OCI-LY7 (cell line): Measurements from ENCODE around the gene TNPO2. TPM values are rescaled to one million over a fixed set of nuclear protein-coding genes. Genes with fewer than 3 reads are reported as not detected.

Experiments
- BruUV-seq: library from RNA; stranded (reverse); fragments of 400-500 nt; replicated peaks from 2 replicates; lab custom pipeline; 2021; lab: Mats Ljungman, UMichigan
- CTCF ChIA-PET: fragments of 300-600 bp; sonication (Branson Sonifier 250); formaldehyde crosslinking; loops from one replicate; lab custom pipeline; 2022; ENCODE audit warnings: antibody characterized with exemption; ENCODE audit not compliant: unreplicated experiment; lab: Charles Lee
- POLR2A ChIA-PET: fragments of 300-600 bp; sonication (Branson Sonifier 250); formaldehyde crosslinking; loops from one replicate; lab custom pipeline; 2022; ENCODE audit warnings: antibody characterized with exemption; lab: Charles Lee
- DNase-seq: peaks from one replicate; pipeline ENCODE4 v3.0.0-alpha.2; 2015; ENCODE audit warnings: low spot score
- H2AFZ ChIP-seq: fragments of 200-600 bp; sonication (generic), shearing (Covaris generic); 2 replicates; pipeline ENCODE4 v1.6.1; 2014; ENCODE audit warnings: mild to moderate bottlenecking, antibody characterized with exemption, low read length, moderate library complexity
- H3K27ac ChIP-seq: fragments of 200-600 bp; sonication (generic); 2 replicates; pipeline ENCODE4 v1.5.1; 2014; ENCODE audit warnings: mixed run types, low read depth, mild to moderate bottlenecking, moderate library complexity, low read length, inconsistent platforms; ENCODE audit not compliant: poor library complexity, severe bottlenecking
- H3K36me3 ChIP-seq: fragments of 200-600 bp; sonication (generic); 2 replicates; pipeline ENCODE4 v1.6.1; 2014; ENCODE audit warnings: mild to moderate bottlenecking, antibody characterized with exemption, low read length, moderate library complexity, mixed read lengths; ENCODE audit not compliant: insufficient read depth
- H3K4me1 ChIP-seq: fragments of 200-600 bp; sonication (generic); 2 replicates; pipeline ENCODE4 v1.5.1; 2014; ENCODE audit warnings: mild to moderate bottlenecking, low read length; ENCODE audit not compliant: insufficient read depth, poor library complexity, severe bottlenecking
- H3K4me2 ChIP-seq: fragments of 200-600 bp; sonication (generic); 2 replicates; pipeline ENCODE4 v1.6.1; 2014; ENCODE audit warnings: mild to moderate bottlenecking, low read length
- H3K4me3 ChIP-seq: fragments of 200-600 bp; sonication (generic); 2 replicates; pipeline ENCODE4 v1.5.1; 2014; ENCODE audit warnings: mild to moderate bottlenecking, low read depth, low read length; ENCODE audit not compliant: poor library complexity, severe bottlenecking
- H3K79me2 ChIP-seq: fragments of 200-600 bp; sonication (generic); 2 replicates; pipeline ENCODE4 v1.6.1; 2016; ENCODE audit warnings: low read depth, mild to moderate bottlenecking, low read length, moderate library complexity, mixed read lengths; ENCODE audit not compliant: insufficient read depth
- H3K9me2 ChIP-seq: fragments of 200-600 bp; sonication (generic); 2 replicates; pipeline ENCODE4 v1.6.1; 2016; ENCODE audit warnings: mild to moderate bottlenecking, low read length, mixed read lengths; ENCODE audit not compliant: insufficient read depth
- H3K9me3 ChIP-seq: fragments of 200-600 bp; sonication (generic); 2 replicates; pipeline ENCODE4 v1.6.1; 2014; ENCODE audit warnings: mild to moderate bottlenecking, mixed run types, low read length, mixed read lengths
- H4K20me1 ChIP-seq: fragments of 200-600 bp; sonication (generic); 2 replicates; pipeline ENCODE4 v1.6.1; 2014; ENCODE audit warnings: mild to moderate bottlenecking, antibody characterized with exemption, low read length, moderate library complexity, mixed read lengths; ENCODE audit not compliant: insufficient read depth
- CTCF ChIP-seq: fragments of 200-600 bp; sonication (generic); conservative IDR thresholded peaks from 2 replicates; pipeline ENCODE4 v1.5.1; 2014; ENCODE audit warnings: mild to moderate bottlenecking, antibody characterized with exemption, low read length, moderate library complexity, mixed read lengths
- EZH2phosphoT487 ChIP-seq: fragments of 200-600 bp; sonication (generic); IDR thresholded peaks from 2 replicates; pipeline ENCODE4 v1.6.1; 2018; ENCODE audit warnings: low read depth, borderline replicate concordance, mild to moderate bottlenecking, mixed run types, antibody characterized with exemption, low read length, moderate library complexity, mixed read lengths
- intact Hi-C: fragments of 100-400 bp; cut with micrococcal nuclease; formaldehyde crosslinking; loops from one replicate; pipeline ENCODE4 v1.10.0; 2022; ENCODE audit not compliant: unreplicated experiment
- total RNA-seq, 2 experiments: library from RNA; depleted of rRNA in 1 of 2; stranded (reverse); fragments of >200 nt in 1 of 2; shearing (Covaris generic) in 1 of 2; gene quantifications; 2 replicates each; pipeline ENCODE4 v1.2.3, GENCODE V29; 2014 to 2022

Gene TNPO2
- total RNA-seq, 2 experiments from 2014 or later = 47.3 to 120 TPM

- Histone ChIP-seq H3K9me3 (no peaks in the 10 kb centered on the region), H2AFZ (peak within 1 kb of the TSS; percentile 68), H3K79me2 (no peaks in the 10 kb centered on the region), H3K4me1 (peaks cover 13% of the 10 kb centered on the region), H3K4me3 (peak within 1 kb of the TSS; percentile 87), H4K20me1 (no peaks in the 10 kb centered on the region), H3K36me3 (peaks cover 44% of the 10 kb centered on the region), H3K4me2 (peak within 1 kb of the TSS; percentile 88), H3K27ac (peak within 1 kb of the TSS; percentile 87), H3K9me2 (no peaks in the 10 kb centered on the region)
- no peak for TF ChIP-seq EZH2phosphoT487
- TF ChIP-seq CTCF = no peak
- DNase-seq = peak; percentile 97
- ChIA-PET POLR2A (interaction anchor here (0.7 to 1.9 kb wide), 3 partner anchors 15 to 41 kb away, joined by 3 to 5 read pairs (median 4); partner anchors contain the start of genes DHPS and GET3), CTCF (no interaction called here)
- BruUV-seq = TSS peak; percentile 98
- intact Hi-C loops = no loop called here
Observed at GRCh38 chr19:12696366-12697335, 27.1 kb downstream of the TNPO2 start, which contains the start of gene FBXW9. Gene FBXW9, minus strand, starts transcription at chr19:12696631. Its CDS starts 50 bp downstream, at chr19:12696581.

GRCh38 chr19:12695997-12696365 lies 27.8 kb downstream of the TNPO2 start:
- intact Hi-C loops = no loop called here
- TF ChIP-seq CTCF (no peak), EZH2phosphoT487 (no peak)
- no TSS peak for BruUV-seq
- Histone ChIP-seq H3K4me3 (peak overlapping the region; percentile 87), H4K20me1 (no peaks in the 10 kb centered on the region), H3K79me2 (no peaks in the 10 kb centered on the region), H3K9me2 (no peaks in the 10 kb centered on the region), H2AFZ (peak overlapping the region; percentile 68), H3K27ac (no peak overlapping the region), H3K4me2 (peak overlapping the region; percentile 88), H3K4me1 (peaks cover 13% of the 10 kb centered on the region), H3K36me3 (peaks cover 37% of the 10 kb centered on the region), H3K9me3 (no peaks in the 10 kb centered on the region)
- peak; percentile 18 for DNase-seq
- CTCF ChIA-PET = no interaction called here
- POLR2A ChIA-PET = interaction anchor here (0.6 to 1.9 kb wide), 3 partner anchors 15 to 199 kb away, joined by 3 to 5 read pairs (median 4); partner anchors contain the start of genes DHPS and GET3
